GM12801 (cell line): ENCODE measurements around the gene RPS27A.

Experiments used
- TF ChIP-seq, protein P1 (sequence below): IDR thresholded peaks from one replicate; pipeline ENCODE4 v1.5.1; 2011; ENCODE audit warnings: control low read depth; ENCODE audit not compliant: insufficient read length; ENCODE audit errors: extremely low read depth

The RPS27A gene

DNA sequence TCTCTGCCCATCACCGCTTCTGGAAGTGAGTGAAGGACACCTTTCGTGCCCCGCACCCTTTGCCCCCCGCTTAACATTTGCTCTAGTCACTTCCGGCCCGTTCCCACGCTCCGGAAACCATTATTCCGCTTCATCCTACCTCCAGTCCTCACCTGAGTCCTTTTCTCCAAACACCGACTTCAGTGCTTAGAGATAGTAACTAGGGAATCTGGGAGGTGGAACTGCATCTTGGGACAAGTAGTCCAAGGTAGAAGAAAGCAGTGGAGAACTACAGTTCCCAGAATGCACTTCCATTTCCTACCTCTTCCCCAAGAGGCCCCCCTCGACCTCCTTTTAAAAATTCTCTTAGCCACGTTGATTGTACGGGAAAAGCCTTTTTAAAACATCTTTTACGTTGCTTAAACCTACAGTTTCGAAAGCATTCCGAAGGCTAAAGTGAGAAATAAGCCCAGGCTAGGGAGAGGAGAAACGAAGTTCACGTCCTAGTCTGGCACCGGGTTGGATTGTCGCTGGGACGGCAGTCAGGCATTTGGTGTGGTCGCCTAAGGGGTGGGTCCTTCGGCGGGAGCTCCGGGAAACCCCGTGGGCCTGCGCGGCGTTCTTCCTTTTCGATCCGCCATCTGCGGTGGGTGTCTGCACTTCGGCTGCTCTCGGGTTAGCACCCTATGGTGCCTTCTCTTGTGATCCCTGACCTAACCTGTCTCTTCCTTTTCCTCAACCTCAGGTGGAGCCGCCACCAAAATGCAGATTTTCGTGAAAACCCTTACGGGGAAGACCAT is at the start of gene RPS27A, which contains the start of gene CLHC1:
Gene RPS27A, plus strand, starts transcription at position 605 of the 779 bp plus-strand sequence. Its CDS starts 137 bp downstream, at position 742.
Gene CLHC1, minus strand, starts transcription at position 210 of the 779 bp plus-strand sequence. CDS start 9,882 bp downstream, outside the sequence.
- TF ChIP-seq, protein P1, sequence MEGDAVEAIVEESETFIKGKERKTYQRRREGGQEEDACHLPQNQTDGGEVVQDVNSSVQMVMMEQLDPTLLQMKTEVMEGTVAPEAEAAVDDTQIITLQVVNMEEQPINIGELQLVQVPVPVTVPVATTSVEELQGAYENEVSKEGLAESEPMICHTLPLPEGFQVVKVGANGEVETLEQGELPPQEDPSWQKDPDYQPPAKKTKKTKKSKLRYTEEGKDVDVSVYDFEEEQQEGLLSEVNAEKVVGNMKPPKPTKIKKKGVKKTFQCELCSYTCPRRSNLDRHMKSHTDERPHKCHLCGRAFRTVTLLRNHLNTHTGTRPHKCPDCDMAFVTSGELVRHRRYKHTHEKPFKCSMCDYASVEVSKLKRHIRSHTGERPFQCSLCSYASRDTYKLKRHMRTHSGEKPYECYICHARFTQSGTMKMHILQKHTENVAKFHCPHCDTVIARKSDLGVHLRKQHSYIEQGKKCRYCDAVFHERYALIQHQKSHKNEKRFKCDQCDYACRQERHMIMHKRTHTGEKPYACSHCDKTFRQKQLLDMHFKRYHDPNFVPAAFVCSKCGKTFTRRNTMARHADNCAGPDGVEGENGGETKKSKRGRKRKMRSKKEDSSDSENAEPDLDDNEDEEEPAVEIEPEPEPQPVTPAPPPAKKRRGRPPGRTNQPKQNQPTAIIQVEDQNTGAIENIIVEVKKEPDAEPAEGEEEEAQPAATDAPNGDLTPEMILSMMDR, result no peak

DNA sequence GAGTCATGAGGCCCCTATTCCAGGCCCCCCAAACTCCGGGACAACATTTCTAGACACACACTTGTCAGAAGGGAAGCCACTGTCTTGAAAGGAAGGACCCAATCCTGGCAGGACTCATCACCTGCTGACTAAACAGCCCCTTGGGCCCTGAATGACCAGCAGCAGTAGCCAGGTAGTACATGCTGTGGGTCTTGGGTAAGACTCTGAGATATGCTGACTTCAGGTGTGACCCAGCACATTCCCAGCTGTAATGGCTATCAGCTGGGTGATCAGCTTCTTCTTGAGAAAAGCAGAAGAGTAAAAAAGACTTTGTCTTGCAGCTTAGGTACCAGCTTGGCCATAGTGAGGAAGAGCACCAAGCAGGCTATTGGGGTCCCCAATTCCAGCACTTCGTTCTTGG is 36.0 kb upstream of the RPS27A start:
- TF ChIP-seq, protein P1, result no peak

- TF ChIP-seq, protein P1, result no peak
Observed at GRCh38 chr2:55200416-55200815, 32.1 kb upstream of the RPS27A start.

DNA sequence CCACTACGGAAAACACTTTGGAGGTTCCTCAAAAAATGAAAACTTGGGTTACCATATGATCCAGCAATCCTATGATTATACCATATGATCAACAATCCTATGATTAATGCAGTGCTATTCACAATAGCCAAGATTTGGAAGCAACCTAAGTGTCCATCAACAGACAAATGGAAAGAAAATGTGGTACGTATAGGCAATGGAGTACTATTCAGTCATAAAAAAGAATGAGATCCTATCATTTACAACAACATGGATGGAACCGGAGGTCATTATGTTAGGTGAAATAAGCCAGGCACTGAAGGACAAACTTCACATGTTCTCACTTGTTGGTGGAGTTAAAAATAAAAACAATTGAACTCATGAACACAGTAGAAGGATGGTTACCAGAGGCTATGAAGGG is 28.0 kb upstream of the RPS27A start:
- TF ChIP-seq, protein P1, result no peak

- TF ChIP-seq, protein P1, result no peak
Observed at GRCh38 chr2:55204950-55205349, 27.5 kb upstream of the RPS27A start.

GRCh38 chr2:55213822-55214221 is 18.7 kb upstream of the RPS27A start:
- TF ChIP-seq, protein P1, result no peak

GRCh38 chr2:55223958-55224760 is 8.3 kb upstream of the RPS27A start:
- TF ChIP-seq, protein P1, result no peak
